ENCODE results near the gene RNF180. TPM values are rescaled to one million over a fixed set of nuclear protein-coding genes. Genes with fewer than 3 reads are reported as not detected.
"Not testable (repeated sequence)": the region's sequence is repeated elsewhere in the genome, so short reads cannot be mapped to it uniquely, and the experiment has no call there.

RNF180 gene
- total RNA-seq, 2 donors from 2014 or later, result 2.0 to 3.5 TPM

DNA sequence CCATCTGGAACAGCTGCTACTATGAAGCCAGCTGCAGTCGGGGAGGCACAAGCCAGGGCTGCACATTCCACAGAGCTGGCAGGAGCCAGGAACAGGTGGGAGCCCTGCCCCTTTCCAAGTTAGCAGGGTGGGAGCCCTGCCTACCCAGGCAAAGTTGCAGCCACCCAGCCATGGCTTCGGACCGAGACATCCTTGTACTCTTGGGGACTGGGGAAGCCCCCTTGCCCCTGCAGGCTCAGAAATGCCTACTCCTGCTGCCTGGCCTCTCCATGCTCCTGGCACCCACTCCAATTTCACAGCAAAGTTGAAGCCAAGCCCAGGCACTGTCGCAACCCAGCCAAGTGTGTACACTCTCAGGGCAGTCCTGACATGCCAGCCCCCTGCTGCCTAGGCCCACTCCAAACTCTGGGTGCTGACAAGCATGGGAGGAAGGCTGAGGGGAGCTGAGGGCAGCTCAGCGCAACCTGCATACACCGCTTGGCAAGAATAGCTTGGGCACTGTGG, 165.1 kb downstream of the RNF180 start:
- DNase-seq (no peak), ATAC-seq (no peak)
- intact Hi-C loops (cut with DNase I, micrococcal nuclease), result no loop called here

- intact Hi-C loops (cut with DNase I, micrococcal nuclease), result no loop called here
- no peak for ATAC-seq
These were observed 166.1 kb downstream of the RNF180 start for GRCh38 chr5:64331597-64332277.

DNA sequence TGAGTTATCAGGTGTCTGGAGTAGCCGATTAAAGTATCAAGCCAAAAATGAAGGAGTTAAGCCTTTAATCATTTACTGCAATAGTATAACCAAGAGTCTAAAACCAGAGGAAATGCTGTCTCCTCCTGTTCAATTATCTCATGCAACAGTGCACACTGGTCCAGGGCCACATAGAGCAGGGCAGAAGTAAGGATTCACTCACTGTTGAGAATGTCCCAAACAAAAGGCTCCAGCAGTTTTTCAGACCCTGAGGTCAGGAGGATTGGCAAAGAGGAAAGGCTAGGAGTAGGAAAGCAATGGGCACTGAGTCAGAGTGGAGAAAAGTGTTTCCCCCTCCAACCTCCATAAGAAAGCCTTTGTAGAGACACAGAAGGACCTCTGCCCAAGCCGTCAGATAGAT, 168.2 kb downstream of the RNF180 start:
- intact Hi-C loops (cut with DNase I, micrococcal nuclease), result no loop called here
- no peak for DNase-seq
- no peak for ATAC-seq

More at GRCh38 chr5:64331597-64332277, 166.1 kb downstream of the RNF180 start:
- peak in 1 of 2 donors; percentile 19 for DNase-seq

- intact Hi-C loops (cut with DNase I, micrococcal nuclease), result no loop called here
- no peak for ATAC-seq
- no peak for DNase-seq
These were observed 174.1 kb downstream of the RNF180 start for GRCh38 chr5:64339769-64340168.

DNA sequence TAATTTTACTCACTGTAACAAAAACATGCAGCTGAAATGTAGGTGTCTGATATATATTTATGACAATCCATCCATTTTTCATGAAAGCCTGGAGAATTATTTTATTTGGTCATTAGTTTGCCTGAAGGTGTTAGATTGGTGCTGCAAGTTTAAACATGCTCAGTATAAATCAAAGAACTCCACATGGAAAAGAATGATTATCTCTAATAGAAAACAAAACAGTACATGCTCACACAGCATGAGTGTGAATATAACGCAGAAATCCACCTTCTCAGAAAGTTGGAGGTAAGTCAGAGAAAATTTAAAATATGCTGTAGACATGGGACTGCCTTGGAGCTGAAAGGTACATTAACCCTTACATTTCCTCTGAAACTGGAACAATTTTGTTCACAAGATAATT, 174.7 kb downstream of the RNF180 start:
- ATAC-seq (no peak), DNase-seq (no peak)
- intact Hi-C loops (cut with DNase I, micrococcal nuclease), result no loop called here

DNA sequence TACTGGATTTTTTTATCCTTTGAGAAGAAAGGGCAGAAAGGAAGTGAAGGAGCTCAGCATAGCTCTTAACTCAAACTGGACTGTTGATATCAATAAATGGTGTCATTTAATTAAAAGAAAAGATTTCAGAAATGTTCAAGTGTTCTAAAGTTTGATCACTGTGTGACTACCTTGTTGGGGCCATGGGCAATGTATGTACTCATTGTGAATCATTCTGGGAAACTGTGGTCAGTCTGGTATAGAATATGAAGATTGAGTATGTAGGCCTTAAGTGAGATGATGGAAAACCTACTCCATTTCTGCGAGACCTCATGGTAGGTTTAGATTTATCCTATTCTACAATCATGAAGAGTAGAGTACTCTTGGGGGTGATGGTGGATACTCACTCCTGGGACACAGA, 175.7 kb downstream of the RNF180 start:
- no peak for ATAC-seq
- intact Hi-C loops (cut with DNase I, micrococcal nuclease), result no loop called here
- DNase-seq, result no peak

DNA sequence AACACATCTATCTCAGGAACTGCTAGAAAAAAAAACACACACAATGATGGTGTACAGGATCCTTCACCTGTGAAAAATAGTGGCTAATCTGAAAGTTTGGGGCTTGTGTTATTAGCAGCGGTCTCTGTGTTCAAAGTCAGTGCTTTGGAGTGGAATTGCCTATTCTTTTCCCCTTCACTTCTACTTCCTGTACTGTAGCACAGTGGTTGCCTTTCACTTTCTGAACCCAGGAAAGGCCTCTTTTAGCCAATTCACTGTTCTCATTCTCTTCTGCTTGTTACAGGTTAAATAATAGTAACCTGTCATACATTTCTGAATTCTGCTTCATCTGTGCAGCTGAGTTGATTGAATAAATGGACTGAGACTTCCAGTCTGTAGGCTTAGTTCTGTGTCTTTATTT, 178.9 kb downstream of the RNF180 start:
- no peak for ATAC-seq
- intact Hi-C loops (cut with DNase I, micrococcal nuclease), result no loop called here

GRCh38 chr5:64347309-64347708, 181.7 kb downstream of the RNF180 start:
- ATAC-seq (no peak), DNase-seq (no peak)
- intact Hi-C loops (cut with DNase I, micrococcal nuclease), result no loop called here

More for the DNA sequence above, 178.9 kb downstream of the RNF180 start:
- DNase-seq, result no peak

GRCh38 chr5:64364426-64364825, 198.8 kb downstream of the RNF180 start:
- no peak for ATAC-seq
- intact Hi-C loops (cut with DNase I, micrococcal nuclease), result no loop called here
- no peak for DNase-seq

DNA sequence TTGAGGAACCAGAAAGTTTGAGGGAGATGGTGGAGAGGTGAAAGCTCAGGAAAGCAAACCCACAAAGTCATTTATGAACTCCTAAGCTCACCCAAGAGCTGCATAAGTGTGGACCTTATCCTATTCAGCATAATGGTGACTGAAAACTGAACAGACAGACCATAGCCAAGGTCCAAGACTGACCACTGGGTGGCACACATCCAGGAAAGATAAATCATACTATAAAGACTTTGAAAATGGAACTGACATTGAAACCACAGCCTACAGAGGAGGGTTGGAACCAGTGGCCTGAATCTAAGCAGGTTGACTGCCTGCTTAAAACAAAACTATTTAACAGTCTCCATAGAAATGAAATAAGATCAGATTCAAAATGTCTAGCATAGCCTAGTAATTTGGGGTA, 219.1 kb downstream of the RNF180 start:
- ATAC-seq (no peak), DNase-seq (no peak)
- intact Hi-C loops (cut with DNase I, micrococcal nuclease), result no loop called here

GRCh38 chr5:64397552-64397951, 231.9 kb downstream of the RNF180 start:
- intact Hi-C loops (cut with DNase I, micrococcal nuclease), result no loop called here
- ATAC-seq (no peak), DNase-seq (no peak)

GRCh38 chr5:64398735-64399134, 233.1 kb downstream of the RNF180 start:
- ATAC-seq; DNase-seq; intact Hi-C loops (cut with DNase I, micrococcal nuclease): not testable (repeated sequence)

DNA sequence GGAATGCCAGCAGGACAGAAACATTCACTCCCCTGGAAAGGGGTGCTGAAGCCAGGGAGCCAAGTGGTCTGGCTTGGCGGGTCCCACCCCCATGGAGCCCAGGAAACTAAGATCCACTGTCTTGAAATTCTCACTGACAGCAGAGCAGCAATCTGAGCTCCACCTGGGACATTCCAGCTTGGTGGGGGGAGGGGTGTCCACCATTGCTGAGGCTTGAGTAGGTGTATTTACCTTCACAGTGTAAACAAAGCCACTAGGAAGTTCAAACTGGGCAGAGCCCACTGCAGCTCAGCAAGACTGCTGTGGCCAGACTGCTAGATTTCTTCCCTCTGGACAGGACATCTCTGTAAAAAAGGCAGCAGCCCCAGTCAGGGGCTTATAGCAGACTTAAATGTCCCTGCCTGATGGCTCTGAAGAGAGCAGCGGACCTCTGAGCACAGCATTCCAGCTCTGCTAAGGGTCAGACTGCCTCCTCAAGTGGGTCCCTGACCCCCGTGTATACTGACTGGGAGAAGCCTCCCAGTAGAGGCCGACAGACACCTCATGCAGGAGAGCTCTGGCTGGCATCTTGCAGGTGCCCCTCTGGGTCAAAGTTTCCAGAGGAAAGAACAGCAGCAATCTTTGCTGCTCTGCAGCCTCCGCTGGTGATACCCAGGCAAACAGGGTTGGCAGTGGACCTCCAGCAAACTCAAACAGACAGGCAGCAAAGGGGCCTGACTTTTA, 241.6 kb downstream of the RNF180 start:
- DNase-seq; intact Hi-C loops (cut with DNase I, micrococcal nuclease); ATAC-seq: not testable (repeated sequence)

GRCh38 chr5:64417390-64417789, 251.7 kb downstream of the RNF180 start:
- ATAC-seq (no peak), DNase-seq (no peak)
- intact Hi-C loops (cut with DNase I, micrococcal nuclease), result no loop called here

GRCh38 chr5:64418013-64418412, 252.4 kb downstream of the RNF180 start:
- DNase-seq (no peak), ATAC-seq (no peak)
- intact Hi-C loops (cut with DNase I, micrococcal nuclease), result no loop called here

Other genes with a start within 250 kb of the RNF180 start
- not detected for gene HTR1A, start 203.4 kb upstream of the RNF180 start, total RNA-seq